H1 (cell line): ENCODE data around the gene CTSL. TPM values are rescaled to one million over a fixed set of nuclear protein-coding genes. Genes with fewer than 3 reads are reported as not detected.

Experiments used
- CTCF ChIA-PET: fragments of 300-600 bp; sonication (Branson Sonifier 250); formaldehyde crosslinking; loops from one replicate; lab custom pipeline; 2021; ENCODE audit not compliant: partially characterized antibody; lab: Charles Lee
- POLR2A ChIA-PET: fragments of 300-600 bp; sonication (Branson Sonifier 250); formaldehyde crosslinking; loops from one replicate; lab custom pipeline; 2021; ENCODE audit warnings: inconsistent platforms; ENCODE audit not compliant: partially characterized antibody; lab: Charles Lee
- DNase-seq, 2 experiments: peaks; one replicate each; pipeline versions ENCODE4 v3.0.0 to v3.0.0-alpha.2; 2010 to 2022; ENCODE audit warnings: low spot score in 2 of 2, low read depth in 1 of 2, mixed read lengths in 1 of 2
- FAIRE-seq: peaks from 2 replicates; lab custom pipeline; 2011; peaks lifted over from hg19 to GRCh38; lab: Jason Lieb, UNC
- H2AFZ ChIP-seq: 2 replicates; pipeline ENCODE4 v1.8.1; 2012; ENCODE audit warnings: low read length, inconsistent platforms
- H2AK5ac ChIP-seq: 2 replicates; pipeline ENCODE4 v1.6.1; 2013; ENCODE audit warnings: low read depth, low read length
- H2BK120ac ChIP-seq: replicated peaks from 2 replicates; pipeline ENCODE3; 2013; ENCODE audit warnings: low read depth, low read length, inconsistent platforms
- H2BK12ac ChIP-seq: 2 replicates; pipeline ENCODE4 v1.6.1; 2013; ENCODE audit warnings: low read depth, low read length
- H2BK15ac ChIP-seq: 2 replicates; pipeline ENCODE4 v1.6.1; 2013; ENCODE audit warnings: low read length
- H2BK20ac ChIP-seq: 2 replicates; pipeline ENCODE4 v1.6.1; 2013; ENCODE audit warnings: low read length
- H2BK5ac ChIP-seq: 2 replicates; pipeline ENCODE4 v1.6.1; 2013; ENCODE audit warnings: low read depth, low read length
- H3K14ac ChIP-seq: 2 replicates; pipeline ENCODE4 v1.6.1; 2013; ENCODE audit warnings: inconsistent platforms; ENCODE audit not compliant: insufficient read length
- H3K18ac ChIP-seq: 2 replicates; pipeline ENCODE4 v1.6.1; 2013; ENCODE audit warnings: low read length; ENCODE audit errors: extremely low read depth
- H3K23ac ChIP-seq: 2 replicates; pipeline ENCODE4 v1.6.1; 2013; ENCODE audit warnings: inconsistent platforms; ENCODE audit not compliant: insufficient read length
- H3K23me2 ChIP-seq: 2 replicates; pipeline ENCODE4 v1.6.1; 2013; ENCODE audit warnings: low read depth, low read length
- H3K27ac ChIP-seq: 2 replicates; pipeline ENCODE4 v1.6.1; 2011; ENCODE audit warnings: low read depth, low read length, inconsistent platforms
- H3K27me3 ChIP-seq, 4 experiments: replicated peaks in 1 of 4; 1 replicate in 1 of 4; 2 replicates in 3 of 4; pipeline versions ENCODE4 v1.6.1 to v1.8.1; 2011 to 2013; ENCODE audit warnings: low read length in 3 of 4, mild to moderate bottlenecking in 3 of 4, inconsistent platforms in 2 of 4, mixed read lengths in 2 of 4, moderate library complexity in 1 of 4; ENCODE audit not compliant: control insufficient read depth in 3 of 4, insufficient read depth in 3 of 4; ENCODE audit errors: extremely low read depth in 1 of 4
- H3K36me3 ChIP-seq, 4 experiments: 2 replicates each; pipeline versions ENCODE4 v1.6.1 to v1.8.1; 2011 to 2013; ENCODE audit warnings: mild to moderate bottlenecking in 4 of 4, low read length in 3 of 4, moderate library complexity in 2 of 4, control low read depth in 1 of 4, inconsistent platforms in 1 of 4; ENCODE audit not compliant: insufficient read depth in 4 of 4, control insufficient read depth in 2 of 4
- H3K4ac ChIP-seq: replicated peaks from 2 replicates; pipeline ENCODE3; 2013; ENCODE audit warnings: low read length, low read depth, mixed read lengths, inconsistent platforms; ENCODE audit not compliant: insufficient read length
- H3K4me1 ChIP-seq, 4 experiments: replicated peaks in 1 of 4; 1 replicate in 1 of 4; 2 replicates in 3 of 4; pipeline versions ENCODE4 v1.6.1 to v1.8.1; 2011 to 2013; ENCODE audit warnings: low read length in 3 of 4, inconsistent platforms in 2 of 4, mixed read lengths in 1 of 4; ENCODE audit not compliant: insufficient read depth in 4 of 4, control insufficient read depth in 3 of 4
- H3K4me2 ChIP-seq, 2 experiments: 2 replicates each; pipeline versions ENCODE4 v1.6.1 to v1.8.1; 2011 to 2013; ENCODE audit warnings: low read depth in 2 of 2, low read length in 2 of 2, control low read depth in 1 of 2, inconsistent platforms in 1 of 2, mild to moderate bottlenecking in 1 of 2; ENCODE audit not compliant: insufficient read depth in 1 of 2
- H3K4me3 ChIP-seq, 4 experiments: fragments of 200-600, 300-600 bp in 1 of 4; sonication (generic), shearing (Covaris generic), sonication (Bioruptor Twin) in 1 of 4; 2 replicates each; pipeline versions ENCODE4 v1.5.1 to v1.8.1; 2011 to 2016; ENCODE audit warnings: low read length in 4 of 4, low read depth in 3 of 4, control low read depth in 2 of 4, inconsistent platforms in 2 of 4, mild to moderate bottlenecking in 2 of 4, mixed read lengths in 1 of 4, moderate library complexity in 1 of 4; ENCODE audit not compliant: insufficient read depth in 2 of 4; ENCODE audit errors: extremely low read depth in 1 of 4
- H3K56ac ChIP-seq: replicated peaks from 2 replicates; pipeline ENCODE3; 2013; ENCODE audit warnings: low read depth, mild to moderate bottlenecking, mixed read lengths, low read length, inconsistent platforms; ENCODE audit not compliant: insufficient read length
- H3K79me1 ChIP-seq: 2 replicates; pipeline ENCODE4 v1.6.1; 2013; ENCODE audit warnings: low read depth, low read length, control low read depth
- H3K79me2 ChIP-seq, 2 experiments: 2 replicates each; pipeline versions ENCODE4 v1.6.1 to v1.8.1; 2012 to 2013; ENCODE audit warnings: low read length in 2 of 2, mild to moderate bottlenecking in 2 of 2, inconsistent platforms in 1 of 2; ENCODE audit not compliant: insufficient read depth in 2 of 2, control insufficient read depth in 1 of 2
- H3K9ac ChIP-seq, 4 experiments: replicated peaks in 1 of 4; 1 replicate in 1 of 4; 2 replicates in 3 of 4; pipeline versions ENCODE4 v1.6.1 to v1.8.1; 2011 to 2013; ENCODE audit warnings: low read depth in 3 of 4, low read length in 3 of 4, control low read depth in 2 of 4, mild to moderate bottlenecking in 2 of 4, moderate library complexity in 2 of 4, inconsistent platforms in 1 of 4; ENCODE audit errors: extremely low read depth in 1 of 4
- H3K9me3 ChIP-seq, 2 experiments: 2 replicates each; pipeline versions ENCODE4 v1.6.1 to v1.8.1; 2012 to 2013; ENCODE audit warnings: mild to moderate bottlenecking in 2 of 2, moderate library complexity in 2 of 2, control low read depth in 1 of 2, inconsistent platforms in 1 of 2, low read depth in 1 of 2, low read length in 1 of 2, mixed read lengths in 1 of 2; ENCODE audit not compliant: insufficient read depth in 2 of 2
- H4K20me1 ChIP-seq, 2 experiments: replicated peaks in 1 of 2; 2 replicates each; pipeline versions ENCODE3 to v1.8.1; 2011 to 2013; ENCODE audit warnings: inconsistent platforms in 2 of 2, low read length in 2 of 2, mild to moderate bottlenecking in 1 of 2; ENCODE audit not compliant: insufficient read depth in 2 of 2, control insufficient read depth in 1 of 2
- H4K5ac ChIP-seq: 2 replicates; pipeline ENCODE4 v1.6.1; 2013; ENCODE audit warnings: low read length, low read depth, mixed read lengths, inconsistent platforms; ENCODE audit not compliant: insufficient read length
- H4K8ac ChIP-seq: 2 replicates; pipeline ENCODE4 v1.8.0; 2013; ENCODE audit warnings: mild to moderate bottlenecking, moderate library complexity, low read length, inconsistent platforms; ENCODE audit not compliant: insufficient read depth; ENCODE audit errors: extremely low read depth
- H4K91ac ChIP-seq: replicated peaks from 2 replicates; pipeline ENCODE3; 2013; ENCODE audit warnings: low read length, mixed read lengths, inconsistent platforms; ENCODE audit not compliant: insufficient read length
- POLR2AphosphoS5 ChIP-seq: IDR thresholded peaks from 2 replicates; pipeline ENCODE4 v1.6.1; 2011; ENCODE audit warnings: low read depth, low read length
- WGBS, 2 experiments: shearing (Covaris generic) in 1 of 2; methylation state at CpG; one replicate each; pipeline versions ENCODE4 v1.1.6 to v1.1.7; 2013 to 2015; ENCODE audit warnings: low lambda C conversion rate in 2 of 2, mixed read lengths in 2 of 2, inconsistent platforms in 1 of 2, low coverage in 1 of 2, missing lambda C conversion rate in 1 of 2; ENCODE audit not compliant: insufficient replicate concordance in 2 of 2, insufficient coverage in 1 of 2, insufficient read length in 1 of 2; ENCODE audit errors: extremely low coverage in 1 of 2, missing lambda C conversion rate in 1 of 2; 5-methylcytosine and 5-hydroxymethylcytosine counted together
- polyA plus RNA-seq, 7 experiments: library from polyadenylated mRNA; depleted of rRNA in 3 of 7; stranded (reverse) in 5 of 7; unstranded in 2 of 7; fragments of >200 nt in 5 of 7; fragments of 200-250 nt in 2 of 7; gene quantifications; 1 replicate in 5 of 7; 2 replicates in 1 of 7; 4 replicates in 1 of 7; pipeline versions ENCODE4 v1.2.1 to v1.2.3, GENCODE V29; 2011 to 2013; ENCODE audit warnings: missing spikeins in 2 of 7, mixed read lengths in 2 of 7
- total RNA-seq: library from RNA; stranded (reverse); fragmentation: NEBNext Ultra II Directional; extraction: Animal tissue kit (Norgen Biotek cat#: 25700); gene quantifications from 2 replicates; pipeline ENCODE4 v1.2.1, GENCODE V29; 2021

CTSL gene
- total and polyA plus RNA-seq, 2 of the 8 experiments (the other 6 are each of a cell fraction or from before 2014, with no cell fraction given), result 34.2 to 38.2 TPM

- Histone ChIP-seq H3K4me2 (no peak overlapping the region), H3K27ac (no peak overlapping the region), H4K8ac (no peak overlapping the region), H3K79me2 (no peaks in the 10 kb centered on the region), H3K4me1 (no peaks in the 10 kb centered on the region), H3K9ac (no peak overlapping the region), H3K23me2 (no peaks in the 10 kb centered on the region), H2BK12ac (no peak overlapping the region), H4K91ac (no peak overlapping the region), H3K56ac (no peak overlapping the region), H3K4ac (no peak overlapping the region), H3K14ac (no peak overlapping the region), H3K9me3 (peaks cover 3 to 7% of the 10 kb centered on the region in 2 experiments; a peak in 1 of 4 replicates), H4K5ac (no peak overlapping the region), H2BK20ac (no peak overlapping the region), H2BK5ac (no peak overlapping the region), H3K18ac (no peak overlapping the region), H2BK120ac (no peak overlapping the region), H3K79me1 (no peaks in the 10 kb centered on the region), H3K4me3 (no peak overlapping the region), H2AFZ (no peak overlapping the region), H3K36me3 (no peaks in the 10 kb centered on the region), H3K27me3 (no peaks in the 10 kb centered on the region), H2AK5ac (no peak overlapping the region), H2BK15ac (no peak overlapping the region), H4K20me1 (no peaks in the 10 kb centered on the region), H3K23ac (no peak overlapping the region)
- CTCF ChIA-PET, result interaction anchor here (1.0 kb wide), 1 partner anchor 13 kb away, joined by 3 read pairs; no protein-coding TSS in a partner anchor
- no peak for DNase-seq
- FAIRE-seq, result no peak
- POLR2A ChIA-PET, result no interaction called here
- no peak for TF ChIP-seq POLR2AphosphoS5
- 91% methylated on average over 5 of the region's 5 CpGs; no CpG with 5 or more reads in 1 of the 2 experiments for WGBS, 2 experiments
Measured at GRCh38 chr9:87741891-87742290, 16.0 kb downstream of the CTSL start.
